Vagina (tissue), 2 donors: ENCODE results near the gene POLR1G. TPM values are rescaled to one million over a fixed set of nuclear protein-coding genes. Genes with fewer than 3 reads are reported as not detected.
A peak's percentile ranks its signal among the peaks of the same experiment; 100 is the strongest.

Source experiments
- DNase-seq, 2 donors: peaks; one replicate each; pipeline ENCODE4 v3.0.0-alpha.2; 2017; ENCODE audit errors: extremely low spot score in 2 of 2
- H3K27ac ChIP-seq: fragments of 200-600 bp; sonication (generic); one replicate; pipeline ENCODE4 v1.5.1; 2019
- H3K27me3 ChIP-seq: fragments of 200-600 bp; sonication (generic); one replicate; pipeline ENCODE4 v1.5.1; 2019
- H3K36me3 ChIP-seq, 2 donors: fragments of 200-600 bp; sonication (generic); one replicate each; pipeline ENCODE4 v1.5.1; 2017 to 2019
- H3K4me1 ChIP-seq: fragments of 200-600 bp; sonication (generic); one replicate; pipeline ENCODE4 v1.5.1; 2019
- H3K4me3 ChIP-seq, 2 donors: fragments of 200-600 bp; sonication (generic); 1 replicate in 1 of 2; 2 replicates in 1 of 2; pipeline ENCODE4 v1.5.1; 2016 to 2019
- H3K9me3 ChIP-seq: fragments of 200-600 bp; sonication (generic); one replicate; pipeline ENCODE4 v1.5.1; 2019
- CTCF ChIP-seq, 3 experiments: fragments of 450-650 bp in 2 of 3; fragments of 200-600 bp in 1 of 3; sonication (generic) in 1 of 3; IDR thresholded peaks; one replicate each; pipeline ENCODE4 v1.5.1; 2017 to 2019; ENCODE audit warnings: antibody characterized with exemption in 3 of 3, mild to moderate bottlenecking in 2 of 3, moderate library complexity in 2 of 3
- POLR2A ChIP-seq, 2 donors: fragments of 450-650 bp; IDR thresholded peaks; one replicate each; pipeline ENCODE4 v1.6.1; 2017; ENCODE audit warnings: antibody characterized with exemption in 2 of 2, mild to moderate bottlenecking in 2 of 2, moderate library complexity in 2 of 2
- POLR2AphosphoS5 ChIP-seq, 2 donors: sonication (generic); formaldehyde crosslinking; IDR thresholded peaks; one replicate each; pipeline ENCODE4 v1.9.0; 2017; ENCODE audit warnings: antibody characterized with exemption in 2 of 2, mild to moderate bottlenecking in 2 of 2, low read depth in 1 of 2; ENCODE audit not compliant: insufficient read depth in 1 of 2
- intact Hi-C: fragments of 100-400 bp; cut with DNase I; formaldehyde crosslinking; loops from one replicate; pipeline ENCODE4 v1.15.1; 2023
- microRNA-seq: library from miRNA; unstranded; fragments of <30 nt; microRNA quantifications from one replicate; pipeline ENCODE4, GENCODE V29; 2017; ENCODE audit warnings: borderline number of aligned reads, borderline replicate concordance
- small RNA-seq: library from RNA; depleted of rRNA; stranded (forward); fragments of <200 nt; gene quantifications from one replicate; pipeline ENCODE3, GENCODE V24; 2016
- total RNA-seq: library from RNA; depleted of rRNA; stranded (reverse); fragments of >200 nt; gene quantifications from one replicate; pipeline ENCODE4 v1.2.3, GENCODE V29; 2016

The POLR1G gene
- total RNA-seq, 1 donor from 2014 or later, result 2.2 TPM

DNA sequence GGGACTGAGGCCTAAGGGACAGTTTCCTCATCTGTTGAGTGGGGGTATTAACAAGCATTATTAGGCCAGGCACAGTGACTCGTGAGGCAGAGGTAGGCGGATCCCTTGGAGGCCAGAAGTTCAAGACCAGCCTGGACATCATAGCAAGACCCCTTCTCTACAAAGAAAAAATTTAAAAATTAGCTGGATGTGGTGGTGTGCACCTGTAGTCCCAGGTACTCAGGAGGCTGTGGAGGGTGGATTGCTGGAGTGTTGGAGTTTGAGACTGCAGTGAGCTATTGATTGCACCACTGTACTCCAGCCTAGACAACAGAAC, 50.0 kb downstream of the POLR1G start:
- Histone ChIP-seq H3K9me3 (no peaks in the 10 kb centered on the region), H3K27me3 (no peaks in the 10 kb centered on the region), H3K4me3 (peak overlapping the region in 1 of 2 donors; percentile 23), H3K4me1 (peaks cover 27% of the 10 kb centered on the region), H3K36me3 (no peaks in the 10 kb centered on the region), H3K27ac (peak overlapping the region; percentile 94)
- DNase-seq, result no peak
- TF ChIP-seq CTCF (IDR thresholded peaks at IDR 0.05) (no peak), POLR2A (IDR thresholded peaks at IDR 0.05) (no peak), POLR2AphosphoS5 (IDR thresholded peaks at IDR 0.05; ENCODE audit: insufficient read depth in 1 of 2, low read depth in 1 of 2) (no peak)
- intact Hi-C loops, result no loop called here

- H3K4me1 ChIP-seq, result peaks cover 22% of the 10 kb centered on the region
- no peaks in the 10 kb centered on the region for H3K36me3 ChIP-seq
- H3K27me3 ChIP-seq, result no peaks in the 10 kb centered on the region
- TF ChIP-seq POLR2A (IDR thresholded peaks at IDR 0.05) (no peak), POLR2AphosphoS5 (IDR thresholded peaks at IDR 0.05; ENCODE audit: insufficient read depth in 1 of 2, low read depth in 1 of 2) (no peak), CTCF (IDR thresholded peaks at IDR 0.05) (no peak)
- no peak overlapping the region for H3K27ac ChIP-seq
- H3K4me3 ChIP-seq, result no peak overlapping the region
- no peak for DNase-seq
- intact Hi-C loops, result no loop called here
- no peaks in the 10 kb centered on the region for H3K9me3 ChIP-seq
These were observed 51.3 kb downstream of the POLR1G start for GRCh38 chr19:45457776-45458175.

Small RNAs within 50 kb of the gene (microRNA-seq; reads per million reads assigned to microRNA genes)
- gene MIR6088, result not detected

Small RNAs within 50 kb of the gene (small RNA-seq; reads per million reads assigned to genes)
- gene MIR6088, result not detected

Other genes starting within 250 kb of the POLR1G start
- 14.0 TPM for gene NKPD1, start 245.7 kb upstream of the POLR1G start, total RNA-seq
- gene TRAPPC6A, start 228.4 kb upstream of the POLR1G start, total RNA-seq, result 28.7 TPM
- 12.5 TPM for gene BLOC1S3, start 227.9 kb upstream of the POLR1G start, total RNA-seq
- gene EXOC3L2, start 161.2 kb upstream of the POLR1G start, total RNA-seq, result 6.1 TPM
- 16.7 TPM for gene MARK4, start 155.4 kb upstream of the POLR1G start, total RNA-seq
- not detected for gene CKM, start 83.8 kb upstream of the POLR1G start, total RNA-seq
- gene KLC3, start 65.9 kb upstream of the POLR1G start, total RNA-seq, result 20.9 TPM
- 17.9 TPM for gene ERCC2, start 36.1 kb upstream of the POLR1G start, total RNA-seq
- 111 TPM for gene PPP1R13L, start 1.6 kb upstream of the POLR1G start, total RNA-seq
- 123 TPM for gene ERCC1, start 17.3 kb downstream of the POLR1G start, total RNA-seq
- gene FOSB, start 61.4 kb downstream of the POLR1G start, total RNA-seq, result 20.6 TPM
- 13.0 TPM for gene RTN2, start 90.4 kb downstream of the POLR1G start, total RNA-seq
- 3.9 TPM for gene PPM1N, start 91.8 kb downstream of the POLR1G start, total RNA-seq
- gene VASP, start 100.8 kb downstream of the POLR1G start, total RNA-seq, result 103 TPM
- 6.6 TPM for gene OPA3, start 178.2 kb downstream of the POLR1G start, total RNA-seq
- gene GPR4, start 195.6 kb downstream of the POLR1G start, total RNA-seq, result 3.4 TPM
- gene EML2, start 232.8 kb downstream of the POLR1G start, total RNA-seq, result 74.9 TPM